ENCODE results near the gene BCKDHA.
"Not testable (repeated sequence)": the region's sequence is repeated elsewhere in the genome, so short reads cannot be mapped to it uniquely, and the experiment has no call there.

The BCKDHA gene

DNA sequence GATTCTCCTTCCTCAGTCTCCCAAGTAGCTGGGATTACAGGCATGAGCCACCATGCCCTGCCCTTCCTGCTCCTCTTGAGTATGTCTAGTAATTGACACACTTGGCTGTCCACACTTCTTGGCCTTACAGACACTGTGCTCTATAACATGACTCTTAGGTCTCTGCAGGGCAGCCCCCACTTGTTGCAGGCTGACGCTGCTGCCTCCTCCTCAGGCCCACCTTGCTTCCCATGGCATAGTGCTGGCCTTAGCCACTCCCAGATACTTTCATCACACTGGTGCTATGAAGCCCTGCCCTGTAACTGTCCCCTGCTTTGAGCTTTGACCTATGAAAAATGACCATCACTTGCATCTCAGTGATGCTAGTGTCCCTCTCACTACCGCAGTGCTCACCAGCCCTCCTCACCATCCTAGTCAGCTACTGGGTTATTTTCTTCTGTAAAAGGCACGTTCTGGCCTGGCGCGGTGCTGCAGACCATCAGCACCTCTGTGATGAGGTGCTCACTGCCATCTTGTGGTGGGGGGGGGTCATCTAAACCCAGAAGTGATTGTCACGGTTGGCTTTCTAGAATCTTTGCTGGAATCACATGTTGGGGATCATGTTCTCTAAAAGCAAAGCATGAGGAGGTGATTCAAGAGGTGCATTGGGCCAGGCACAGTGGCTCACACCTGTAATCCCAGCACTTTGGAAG is 55.1 kb downstream of the BCKDHA start:
- no peak for DNase-seq

DNA sequence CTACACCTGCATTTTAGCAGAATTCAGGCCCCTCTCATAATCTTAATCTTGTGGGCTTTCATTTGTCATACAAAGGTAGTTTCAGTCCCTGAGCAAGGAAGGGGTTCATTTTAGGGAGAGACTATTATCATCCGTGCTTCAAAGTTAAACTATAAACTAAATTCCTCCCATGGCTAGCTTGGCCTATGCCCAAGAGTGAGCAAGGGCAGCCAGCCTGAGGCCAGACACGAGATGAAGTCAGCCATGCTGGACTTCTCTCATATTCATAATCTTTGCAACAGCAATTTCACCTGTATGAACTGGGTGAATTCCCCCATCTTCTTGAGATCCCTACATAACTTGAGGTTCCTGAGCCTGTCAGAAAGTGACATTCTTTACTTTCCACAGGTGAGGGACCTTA is 58.3 kb downstream of the BCKDHA start:
- DNase-seq = no peak

DNA sequence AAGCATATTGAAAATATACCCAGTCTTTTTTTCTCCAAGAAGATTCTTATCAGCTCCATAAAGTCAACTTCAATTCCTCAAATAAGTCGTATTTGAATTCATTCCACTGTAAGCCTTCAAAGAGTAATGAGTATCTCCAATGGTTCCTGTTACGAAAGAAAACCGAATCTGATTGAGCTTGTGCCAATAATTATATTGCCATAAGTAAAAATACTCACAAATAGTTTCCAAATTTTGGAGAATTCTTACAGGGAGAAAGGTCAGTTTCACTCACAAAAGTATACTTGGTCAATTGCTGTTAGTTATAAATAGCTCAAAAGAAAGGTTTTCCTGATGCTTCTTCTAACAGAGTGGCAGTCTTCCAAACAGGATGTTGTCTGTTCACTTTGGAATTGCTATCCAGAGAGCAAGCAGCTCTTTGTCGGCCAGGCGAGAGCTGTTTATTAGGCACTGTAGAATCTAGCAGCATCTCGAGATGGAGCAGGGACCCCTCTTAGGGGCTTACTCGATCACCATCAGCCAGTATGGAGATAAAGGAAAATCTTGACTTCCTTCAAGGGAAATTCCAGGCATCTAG is 58.8 kb downstream of the BCKDHA start:
- no peak for DNase-seq

DNA sequence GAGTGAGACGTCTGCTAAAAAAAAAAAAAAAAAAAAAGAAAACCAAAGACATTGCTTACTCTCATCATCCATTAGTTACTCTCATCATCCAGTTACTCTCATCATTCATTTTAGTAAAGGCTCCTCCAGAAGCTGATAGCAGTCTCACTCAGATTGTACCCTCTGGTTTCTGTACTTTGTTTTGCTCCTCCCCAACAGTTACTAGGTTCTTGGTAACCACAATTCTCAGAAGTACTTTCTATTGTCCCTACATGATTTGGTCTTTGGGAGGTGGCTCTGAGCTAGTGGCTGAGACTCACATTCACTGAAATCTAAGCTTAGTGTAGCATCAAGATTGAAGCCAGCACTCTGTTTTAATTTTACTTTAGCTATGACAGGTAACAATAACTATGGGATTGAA is 59.6 kb downstream of the BCKDHA start:
- no peak for DNase-seq

DNA sequence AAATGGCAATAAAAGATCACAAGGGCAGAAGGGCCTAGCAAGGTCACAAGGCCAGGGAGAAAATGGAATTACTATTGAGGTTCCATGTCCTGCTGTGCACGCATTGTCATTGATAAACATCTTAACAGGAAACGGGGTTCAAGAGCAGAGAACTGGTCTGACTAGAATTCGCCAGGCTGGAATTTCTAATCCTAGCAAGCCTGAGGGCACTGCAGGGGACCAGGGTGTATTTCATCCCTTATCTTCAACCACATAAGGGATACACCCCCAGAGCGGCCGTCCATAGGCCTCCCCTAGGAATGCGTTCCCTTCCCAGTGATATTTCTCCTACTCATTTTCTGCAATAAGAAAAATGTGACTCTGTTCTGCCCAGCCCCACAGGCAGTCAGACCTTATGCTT is 64.9 kb downstream of the BCKDHA start:
- DNase-seq = no peak

GRCh38 chr19:41463257-41464256 is 65.9 kb downstream of the BCKDHA start:
- DNase-seq = not testable (repeated sequence)
